ENCODE measurements around the gene DKK1.
"Not testable (repeated sequence)": the region's sequence is repeated elsewhere in the genome, so short reads cannot be mapped to it uniquely, and the experiment has no call there.

Gene DKK1

DNA sequence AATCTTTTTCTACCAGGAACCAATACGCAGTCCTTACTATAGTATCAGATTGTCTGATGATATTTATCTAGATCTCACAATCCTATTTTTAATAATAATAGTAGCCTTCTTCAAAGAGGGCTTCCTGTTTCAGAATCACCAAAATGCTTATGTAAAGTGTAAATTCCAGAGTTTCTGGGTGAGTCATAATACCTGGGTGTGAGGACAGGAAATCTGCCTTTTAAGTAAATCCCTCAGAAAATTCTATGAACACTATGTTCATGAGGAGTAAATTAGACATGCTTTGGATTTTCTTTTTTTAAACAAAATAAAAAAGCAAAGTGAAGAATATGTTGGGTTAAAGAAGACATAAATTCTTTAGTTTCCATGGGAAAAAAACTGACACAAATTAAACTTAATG, 20.5 kb downstream of the DKK1 start:
- no peak overlapping the region for H3K4me3 Mint-ChIP-seq
- H3K4me1 Mint-ChIP-seq, result no peaks in the 10 kb centered on the region
- ATAC-seq, result no peak
- no peaks in the 10 kb centered on the region for H3K36me3 Mint-ChIP-seq
- H3K9me3 Mint-ChIP-seq, result no peaks in the 10 kb centered on the region
- H3K27ac Mint-ChIP-seq, result no peak overlapping the region
- H3K27me3 Mint-ChIP-seq, result no peaks in the 10 kb centered on the region

DNA sequence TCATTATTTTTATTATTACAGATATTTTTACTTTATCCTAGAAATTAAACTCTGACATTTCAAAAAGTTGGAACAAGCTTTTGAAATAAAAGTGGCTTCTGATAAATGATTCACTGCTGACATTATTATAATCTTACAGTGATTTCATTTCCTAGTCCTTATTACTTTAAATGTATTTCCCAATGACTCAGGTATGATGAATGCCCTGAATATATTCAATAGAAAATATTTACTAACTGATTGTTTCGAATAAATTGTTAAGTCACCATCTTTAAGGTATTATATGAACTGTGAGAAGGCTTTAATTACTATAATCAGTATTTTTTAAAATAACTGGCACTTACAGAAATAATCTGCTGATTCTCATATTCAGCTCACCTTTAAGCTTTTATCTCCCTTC, 21.6 kb downstream of the DKK1 start:
- Mint-ChIP-seq H3K36me3 (no peaks in the 10 kb centered on the region), H3K27ac (no peak overlapping the region), H3K4me3 (no peak overlapping the region), H3K27me3 (no peaks in the 10 kb centered on the region), H3K4me1 (no peaks in the 10 kb centered on the region), H3K9me3 (no peaks in the 10 kb centered on the region)
- ATAC-seq, result no peak

DNA sequence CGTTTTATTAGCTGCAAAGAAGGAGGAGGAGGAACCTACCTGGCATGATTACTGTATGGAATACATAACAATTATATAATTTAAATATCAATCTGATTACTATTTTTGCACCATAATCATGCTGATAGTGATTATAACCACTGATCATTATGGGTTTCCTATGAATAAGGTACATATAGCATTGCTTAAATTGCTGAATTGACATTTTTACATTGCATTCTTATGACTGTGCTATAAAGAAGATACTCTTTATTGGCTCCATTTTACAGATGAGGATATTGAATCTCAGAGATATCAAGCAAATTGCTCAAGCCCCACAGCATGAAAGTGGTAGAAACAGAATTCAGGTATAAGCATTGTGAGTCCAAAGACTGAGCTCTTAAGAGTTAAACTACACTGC, 23.1 kb downstream of the DKK1 start:
- no peak overlapping the region for H3K4me3 Mint-ChIP-seq
- no peaks in the 10 kb centered on the region for H3K4me1 Mint-ChIP-seq
- no peaks in the 10 kb centered on the region for H3K9me3 Mint-ChIP-seq
- H3K27ac Mint-ChIP-seq, result no peak overlapping the region
- ATAC-seq, result no peak
- no peaks in the 10 kb centered on the region for H3K36me3 Mint-ChIP-seq
- no peaks in the 10 kb centered on the region for H3K27me3 Mint-ChIP-seq

DNA sequence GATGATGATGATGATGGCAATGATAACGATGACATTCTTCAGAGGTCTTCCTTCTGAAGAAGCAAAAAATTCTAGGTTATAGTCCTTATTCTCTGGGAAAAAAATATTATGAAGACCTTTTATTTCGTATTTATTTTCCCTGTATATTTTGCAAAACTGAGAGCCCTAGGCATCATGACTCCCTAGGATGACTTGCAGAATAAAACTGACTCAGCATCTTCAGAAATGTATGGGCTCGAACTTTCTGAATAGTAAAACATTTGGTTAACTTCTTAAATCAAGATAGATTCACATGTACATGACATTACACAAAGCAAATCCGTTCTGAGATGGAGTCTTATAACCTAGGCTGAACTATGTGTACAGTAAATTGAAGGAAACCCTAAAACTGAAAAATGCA, 29.4 kb downstream of the DKK1 start:
- Mint-ChIP-seq H3K9me3 (no peaks in the 10 kb centered on the region), H3K27me3 (no peaks in the 10 kb centered on the region), H3K36me3 (no peaks in the 10 kb centered on the region), H3K27ac (no peak overlapping the region), H3K4me3 (no peak overlapping the region), H3K4me1 (no peaks in the 10 kb centered on the region)
- ATAC-seq, result no peak

GRCh38 chr10:52346394-52347326, 32.6 kb downstream of the DKK1 start:
- ATAC-seq, result no peak
- Mint-ChIP-seq H3K36me3 (no peaks in the 10 kb centered on the region), H3K9me3 (no peaks in the 10 kb centered on the region), H3K4me1 (no peaks in the 10 kb centered on the region), H3K27me3 (no peaks in the 10 kb centered on the region), H3K27ac (no peak overlapping the region), H3K4me3 (no peak overlapping the region)

- no peaks in the 10 kb centered on the region for H3K36me3 Mint-ChIP-seq
- no peaks in the 10 kb centered on the region for H3K9me3 Mint-ChIP-seq
- ATAC-seq, result no peak
- no peaks in the 10 kb centered on the region for H3K4me1 Mint-ChIP-seq
- H3K27ac Mint-ChIP-seq, result no peak overlapping the region
- no peaks in the 10 kb centered on the region for H3K27me3 Mint-ChIP-seq
- H3K4me3 Mint-ChIP-seq, result no peak overlapping the region
Measured at GRCh38 chr10:52347327-52347667, 33.2 kb downstream of the DKK1 start.

DNA sequence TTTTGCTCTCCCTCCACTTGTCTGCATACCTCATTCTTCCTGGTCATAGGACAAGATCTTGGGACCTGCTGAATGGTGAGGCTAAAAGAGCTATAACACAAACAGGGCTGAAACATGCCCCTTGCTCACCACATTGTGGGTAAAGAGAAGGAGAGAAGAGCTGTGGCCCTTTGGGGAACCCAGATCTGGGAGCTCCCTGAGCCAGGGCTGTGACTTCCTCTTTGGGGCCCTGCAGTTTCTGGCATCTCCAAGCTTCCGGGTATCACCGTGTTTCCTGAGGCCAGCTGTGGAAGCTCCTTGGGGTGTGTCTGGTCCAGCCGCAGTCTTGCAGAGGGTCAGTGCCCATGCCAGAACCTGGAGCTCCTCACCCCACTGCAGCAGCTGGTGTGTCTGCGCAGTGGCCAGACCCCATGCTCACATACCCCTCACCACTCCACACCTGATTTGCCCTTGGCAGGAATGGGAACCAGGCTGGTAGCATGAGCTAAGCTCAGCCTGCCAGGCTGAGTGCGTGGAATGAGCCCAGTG, 34.0 kb downstream of the DKK1 start:
- no peak for ATAC-seq
- Mint-ChIP-seq H3K4me1 (no peaks in the 10 kb centered on the region), H3K27me3 (no peaks in the 10 kb centered on the region), H3K4me3 (no peak overlapping the region), H3K9me3 (no peaks in the 10 kb centered on the region), H3K36me3 (no peaks in the 10 kb centered on the region), H3K27ac (no peak overlapping the region)

DNA sequence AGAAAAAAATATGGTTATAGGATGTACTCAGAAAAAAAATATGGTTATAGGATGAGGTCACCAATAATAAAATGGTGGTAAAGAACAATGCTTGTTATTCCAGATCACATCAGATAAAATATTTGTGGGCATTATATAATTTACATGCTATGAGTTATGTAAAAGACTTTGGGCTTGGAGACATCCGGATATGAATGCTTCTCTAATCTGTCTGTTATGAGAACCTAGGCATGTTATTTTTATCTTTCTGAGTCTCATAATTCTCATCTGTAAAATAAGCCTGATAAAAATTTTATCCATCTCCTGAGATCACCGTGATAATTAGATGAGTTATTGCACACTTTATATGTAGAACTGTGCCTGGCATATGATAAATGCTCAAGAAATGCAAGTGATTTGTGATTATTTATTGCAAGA, 37.8 kb downstream of the DKK1 start:
- Mint-ChIP-seq H3K4me1 (no peaks in the 10 kb centered on the region), H3K4me3 (no peak overlapping the region), H3K36me3 (no peaks in the 10 kb centered on the region), H3K27me3 (no peaks in the 10 kb centered on the region), H3K27ac (no peak overlapping the region), H3K9me3 (no peaks in the 10 kb centered on the region)
- no peak for ATAC-seq

DNA sequence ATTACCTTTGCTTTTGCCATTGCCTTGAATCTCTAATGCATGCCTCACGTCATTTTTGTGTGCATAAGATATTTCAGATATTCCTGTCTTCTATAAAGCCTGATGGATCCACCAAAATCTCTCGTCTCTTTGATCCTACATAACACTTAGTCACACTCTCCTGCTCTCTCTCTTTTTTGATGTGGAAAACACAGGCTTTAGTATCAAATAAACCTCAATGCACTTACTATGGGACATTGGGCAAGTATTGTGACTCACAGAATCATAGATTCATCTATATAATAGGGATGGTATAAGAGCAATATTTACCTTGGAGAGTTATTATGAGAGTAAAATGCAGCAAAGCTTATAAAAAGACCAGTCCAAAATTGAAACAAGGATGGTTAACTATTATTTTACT, 39.1 kb downstream of the DKK1 start:
- no peaks in the 10 kb centered on the region for H3K27me3 Mint-ChIP-seq
- ATAC-seq, result no peak
- peaks cover 2% of the 10 kb centered on the region for H3K9me3 Mint-ChIP-seq
- H3K27ac Mint-ChIP-seq, result no peak overlapping the region
- no peaks in the 10 kb centered on the region for H3K4me1 Mint-ChIP-seq
- H3K36me3 Mint-ChIP-seq, result no peaks in the 10 kb centered on the region
- no peak overlapping the region for H3K4me3 Mint-ChIP-seq

GRCh38 chr10:52353960-52354394, 39.9 kb downstream of the DKK1 start:
- no peaks in the 10 kb centered on the region for H3K27me3 Mint-ChIP-seq
- no peak overlapping the region for H3K4me3 Mint-ChIP-seq
- H3K9me3 Mint-ChIP-seq, result peaks cover 3% of the 10 kb centered on the region
- ATAC-seq, result no peak
- no peaks in the 10 kb centered on the region for H3K36me3 Mint-ChIP-seq
- H3K27ac Mint-ChIP-seq, result no peak overlapping the region
- no peaks in the 10 kb centered on the region for H3K4me1 Mint-ChIP-seq

DNA sequence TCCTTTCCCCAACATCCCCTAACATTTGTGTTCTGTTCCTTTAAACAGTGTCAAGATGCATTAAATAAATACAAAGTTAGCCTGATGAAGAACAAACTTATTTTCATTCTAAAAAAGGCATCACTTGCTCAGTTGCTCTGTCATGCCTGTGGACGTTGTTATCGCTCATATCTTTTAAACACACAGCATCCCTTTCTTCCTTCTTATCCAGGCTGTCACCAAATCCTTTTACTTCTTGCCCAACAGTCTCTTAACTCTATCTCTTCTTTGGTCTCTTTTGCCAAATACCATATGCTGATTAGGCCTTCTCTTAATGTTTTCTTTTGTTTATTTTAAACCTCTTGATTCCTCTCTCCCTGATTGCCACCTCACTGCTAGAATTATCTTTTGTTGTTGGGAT, 43.9 kb downstream of the DKK1 start:
- ATAC-seq, result no peak
- peaks cover 3% of the 10 kb centered on the region for H3K9me3 Mint-ChIP-seq
- no peaks in the 10 kb centered on the region for H3K4me1 Mint-ChIP-seq
- no peaks in the 10 kb centered on the region for H3K36me3 Mint-ChIP-seq
- H3K27me3 Mint-ChIP-seq, result no peaks in the 10 kb centered on the region
- H3K4me3 Mint-ChIP-seq, result no peak overlapping the region
- no peak overlapping the region for H3K27ac Mint-ChIP-seq

- H3K4me3 Mint-ChIP-seq, result no peak overlapping the region
- no peaks in the 10 kb centered on the region for H3K36me3 Mint-ChIP-seq
- no peak for ATAC-seq
- H3K4me1 Mint-ChIP-seq, result no peaks in the 10 kb centered on the region
- no peaks in the 10 kb centered on the region for H3K27me3 Mint-ChIP-seq
- no peak overlapping the region for H3K27ac Mint-ChIP-seq
- peaks cover 3% of the 10 kb centered on the region for H3K9me3 Mint-ChIP-seq
Measured at GRCh38 chr10:52359441-52359840, 45.4 kb downstream of the DKK1 start.

DNA sequence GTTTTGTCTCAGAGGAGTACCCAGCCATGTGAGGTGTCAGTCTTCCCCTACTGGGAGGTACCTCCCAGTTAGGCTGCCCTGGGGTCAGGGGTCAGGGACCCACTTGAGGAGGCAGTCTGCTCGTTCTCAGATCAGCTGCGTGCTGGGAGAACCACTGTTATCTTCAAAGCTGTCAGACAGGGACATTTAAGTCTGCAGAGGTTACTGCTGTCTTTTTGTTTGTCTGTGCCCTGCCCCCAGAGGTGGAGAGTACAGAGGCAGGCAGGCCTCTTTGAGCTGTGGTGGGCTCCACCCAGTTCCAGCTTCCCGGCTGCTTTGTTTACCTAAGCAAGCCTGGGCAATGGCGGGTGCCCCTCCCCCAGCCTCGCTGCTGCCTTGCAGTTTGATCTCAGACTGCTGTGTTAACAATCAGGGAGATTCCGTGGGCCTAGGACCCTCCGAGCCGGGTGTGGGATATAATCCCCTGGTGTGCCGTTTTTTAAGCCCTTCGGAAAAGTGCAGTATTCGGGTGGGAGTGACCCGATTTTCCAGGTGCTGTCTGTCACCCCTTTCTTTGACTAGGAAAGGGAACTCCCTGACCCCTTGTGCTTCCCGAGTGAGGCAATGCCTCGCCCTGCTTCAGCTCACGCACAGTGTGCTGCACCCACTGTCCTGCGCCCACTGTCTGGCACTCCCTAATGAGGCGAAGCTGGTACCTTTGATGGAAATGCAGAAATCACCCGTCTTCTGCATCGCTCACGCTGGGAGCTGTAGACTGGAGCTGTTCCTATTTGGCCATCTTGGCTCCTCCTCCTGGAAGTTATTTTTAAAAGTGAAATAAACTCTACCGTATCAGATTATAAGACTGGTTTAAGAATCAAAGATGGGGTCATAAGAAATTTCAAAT, 51.7 kb downstream of the DKK1 start:
- not testable (repeated sequence) for H3K9me3 Mint-ChIP-seq, H3K27me3 Mint-ChIP-seq, H3K36me3 Mint-ChIP-seq, H3K4me1 Mint-ChIP-seq, ATAC-seq, H3K4me3 Mint-ChIP-seq, H3K27ac Mint-ChIP-seq
